Measurements from ENCODE around the gene CLEC9A.

Gene CLEC9A

DNA sequence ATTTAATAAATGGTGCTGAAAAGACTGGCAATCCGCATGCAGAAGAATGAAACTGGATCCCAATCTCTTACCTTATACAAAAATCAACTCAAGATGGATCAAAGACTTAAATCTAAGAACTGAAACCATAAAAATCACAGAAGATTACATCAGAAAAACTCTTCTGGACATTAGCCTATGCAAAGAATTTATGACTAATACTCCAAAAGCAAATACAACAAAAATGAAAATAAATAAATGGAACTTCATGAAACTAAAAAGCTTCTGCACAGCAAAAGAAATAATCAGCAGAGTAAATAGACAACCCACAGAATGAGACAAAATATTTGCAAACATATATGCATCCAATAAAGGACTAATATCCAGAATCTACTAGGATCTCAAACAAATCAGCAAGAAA lies 82.6 kb downstream of the CLEC9A start:
- DNase-seq: no peak

DNA sequence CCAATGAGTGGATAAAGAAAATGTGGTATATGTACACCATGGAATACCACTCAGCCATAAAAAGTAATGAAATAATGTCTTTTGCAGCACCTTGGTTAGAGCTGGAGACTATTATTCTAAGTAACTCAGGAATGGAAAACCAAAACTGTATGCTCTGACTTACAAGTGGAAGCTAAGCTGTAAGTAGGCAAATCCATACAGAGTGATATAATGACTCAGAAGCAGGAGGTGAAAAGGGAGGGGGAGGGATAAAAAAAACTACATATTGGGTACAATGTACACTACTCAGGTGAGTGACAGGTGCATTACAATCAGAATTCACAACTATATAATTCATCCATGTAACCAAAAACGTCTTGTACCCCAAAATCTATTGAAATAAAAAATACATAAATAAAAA lies 83.4 kb downstream of the CLEC9A start:
- no peak for DNase-seq

DNA sequence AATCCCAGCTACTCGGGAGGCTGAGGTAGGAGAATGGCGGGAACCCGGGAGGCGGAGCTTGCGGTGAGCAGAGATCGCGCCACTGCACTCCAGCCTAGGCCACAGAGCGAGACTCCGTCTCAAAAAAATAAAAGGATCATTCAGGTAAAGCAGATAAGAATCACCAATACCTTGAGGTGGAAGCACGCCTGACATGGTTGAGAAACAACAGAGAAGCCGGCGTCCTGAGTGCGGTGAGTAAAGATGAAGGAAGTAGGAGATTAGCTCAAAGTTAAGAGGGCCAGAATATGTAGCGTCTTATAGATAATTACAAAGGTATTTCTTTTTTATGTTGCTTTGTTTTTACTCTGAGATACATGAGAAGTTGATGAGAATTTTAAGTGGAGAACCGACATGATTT lies 84.8 kb downstream of the CLEC9A start:
- no peak for DNase-seq
